Effector memory CD4-positive, alpha-beta T cell (primary cell): ENCODE data around the gene PDS5B.
A peak's percentile ranks its signal among the peaks of the same experiment; 100 is the strongest.

ENCODE experiments used
- DNase-seq, 3 donors: peaks; one replicate each; pipeline ENCODE4 v3.0.0-alpha.2; 2020
- H3K27ac ChIP-seq: 2 replicates; pipeline ENCODE4 v1.7.0; 2013; ENCODE audit warnings: mild to moderate bottlenecking, low read length, moderate library complexity; ENCODE audit not compliant: insufficient read depth, poor library complexity, severe bottlenecking
- H3K27me3 ChIP-seq: replicated peaks from 2 replicates; pipeline ENCODE4 v1.7.0; 2013; ENCODE audit warnings: mild to moderate bottlenecking, low read length; ENCODE audit not compliant: insufficient read depth, control insufficient read depth, poor library complexity, severe bottlenecking
- H3K36me3 ChIP-seq: 2 replicates; pipeline ENCODE4 v1.7.0; 2013; ENCODE audit warnings: mild to moderate bottlenecking, low read length, moderate library complexity; ENCODE audit not compliant: control insufficient read depth, insufficient read depth
- H3K4me1 ChIP-seq: 2 replicates; pipeline ENCODE4 v1.7.0; 2013; ENCODE audit warnings: low read length, mild to moderate bottlenecking; ENCODE audit not compliant: control insufficient read depth, insufficient read depth, poor library complexity, severe bottlenecking
- H3K4me3 ChIP-seq: 2 replicates; pipeline ENCODE4 v1.7.0; 2013; ENCODE audit warnings: low read length, low read depth, mild to moderate bottlenecking; ENCODE audit not compliant: insufficient read depth, poor library complexity, severe bottlenecking
- H3K9me3 ChIP-seq: 2 replicates; pipeline ENCODE4 v1.7.0; 2013; ENCODE audit warnings: mild to moderate bottlenecking, low read length, moderate library complexity; ENCODE audit not compliant: control insufficient read depth

Gene PDS5B

DNA sequence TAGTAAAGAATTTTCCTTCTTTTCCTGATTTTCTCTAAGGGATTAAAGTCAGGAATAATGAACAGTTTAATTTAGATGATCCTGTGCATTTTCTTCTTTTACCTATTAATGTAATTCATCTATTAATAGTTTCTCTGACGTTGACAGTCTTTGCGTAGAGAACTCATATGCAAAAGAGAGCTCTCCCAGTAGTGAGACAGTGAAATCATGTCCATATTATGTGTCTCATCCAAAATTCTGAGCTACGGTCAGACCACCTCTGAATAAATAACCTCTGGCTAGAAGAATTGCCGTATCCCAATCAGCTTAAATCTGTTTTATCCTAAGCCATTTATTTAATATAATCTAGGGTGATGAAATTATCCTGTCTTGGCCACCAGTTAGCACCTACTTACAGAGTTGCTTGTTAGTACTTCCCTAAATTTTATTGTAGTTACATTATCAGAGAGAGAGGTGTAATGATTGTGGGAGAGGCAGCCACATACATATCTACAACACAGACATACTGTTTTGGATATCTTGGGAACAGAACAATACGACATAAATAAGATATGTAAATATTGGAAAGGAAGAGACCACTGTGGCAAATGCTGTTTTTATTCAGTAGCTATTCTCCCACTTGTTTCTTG is 30.7 kb downstream of the PDS5B start:
- DNase-seq: no peak
- H3K9me3 ChIP-seq: no peaks in the 10 kb centered on the region
- no peak overlapping the region for H3K4me3 ChIP-seq
- H3K36me3 ChIP-seq: no peaks in the 10 kb centered on the region
- no peak overlapping the region for H3K27ac ChIP-seq
- H3K27me3 ChIP-seq: no peaks in the 10 kb centered on the region
- H3K4me1 ChIP-seq: no peaks in the 10 kb centered on the region

DNA sequence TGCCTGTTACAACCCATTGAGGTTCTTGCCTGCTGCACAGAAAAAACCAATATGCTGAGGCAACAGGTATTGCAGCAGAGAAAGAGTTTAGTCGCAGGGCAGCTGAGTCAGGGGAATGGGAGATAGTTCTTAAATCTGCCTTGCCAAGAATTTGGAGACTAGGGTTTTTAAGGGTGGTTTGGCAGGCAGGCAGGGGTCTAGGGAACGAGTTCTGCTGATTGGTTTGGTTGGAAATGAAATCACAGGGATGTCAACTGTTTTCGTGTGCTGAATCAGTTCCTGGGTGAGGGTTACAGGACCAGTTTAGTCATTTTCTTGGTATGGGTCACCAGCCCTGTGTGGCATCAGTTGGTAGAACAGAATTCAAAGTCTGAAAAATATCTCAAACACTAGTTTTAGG is 36.6 kb downstream of the PDS5B start:
- DNase-seq: no peak
- H3K4me1 ChIP-seq: no peaks in the 10 kb centered on the region
- no peak overlapping the region for H3K27ac ChIP-seq
- H3K36me3 ChIP-seq: peaks cover 4% of the 10 kb centered on the region
- no peaks in the 10 kb centered on the region for H3K27me3 ChIP-seq
- no peaks in the 10 kb centered on the region for H3K9me3 ChIP-seq
- H3K4me3 ChIP-seq: no peak overlapping the region

DNA sequence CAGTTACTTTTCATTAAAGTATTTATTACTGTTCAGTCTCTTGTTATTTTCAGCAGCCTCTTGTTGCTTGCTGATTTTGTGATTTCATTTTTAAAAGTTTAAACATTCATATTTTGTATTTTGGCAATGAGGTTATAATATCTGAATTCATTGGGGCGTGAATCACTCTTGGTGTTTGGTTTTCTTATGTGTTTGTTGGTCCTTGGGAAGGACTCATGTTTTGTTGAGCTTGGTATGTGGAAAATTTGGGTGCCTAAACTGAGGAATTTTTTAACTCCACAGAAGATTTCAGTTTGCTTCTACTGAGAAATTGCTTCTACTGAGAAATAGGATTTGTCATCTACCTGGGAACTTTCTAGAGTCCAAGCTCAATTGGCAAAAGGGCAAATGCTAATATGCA is 38.2 kb downstream of the PDS5B start:
- Histone ChIP-seq H3K4me1 (no peaks in the 10 kb centered on the region), H3K27me3 (no peaks in the 10 kb centered on the region)

DNA sequence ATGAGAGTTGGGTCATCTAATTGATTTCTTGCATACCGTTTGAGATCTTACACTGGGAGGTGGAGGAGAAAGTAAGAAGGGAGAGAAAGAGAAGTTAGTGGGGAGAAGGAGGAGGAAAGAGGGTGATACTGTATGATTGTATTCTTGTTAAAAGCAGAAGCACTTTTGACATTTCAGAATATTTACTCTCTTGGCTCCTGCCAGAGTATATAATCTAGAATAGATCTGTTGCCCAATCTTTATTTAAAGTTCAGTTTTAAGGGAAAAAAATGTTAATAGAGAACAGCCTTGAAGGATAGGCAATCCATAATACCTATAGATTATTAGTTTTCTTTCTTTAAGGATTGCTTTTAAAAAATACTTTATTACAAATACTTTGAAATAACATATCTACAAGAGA is 41.5 kb downstream of the PDS5B start:
- Histone ChIP-seq H3K9me3 (no peaks in the 10 kb centered on the region), H3K27ac (no peak overlapping the region), H3K27me3 (no peaks in the 10 kb centered on the region), H3K4me1 (no peaks in the 10 kb centered on the region), H3K36me3 (peaks cover 2% of the 10 kb centered on the region), H3K4me3 (no peak overlapping the region)
- DNase-seq: no peak

More for the DNA sequence above, 38.2 kb downstream of the PDS5B start:
- DNase-seq: no peak
- no peaks in the 10 kb centered on the region for H3K9me3 ChIP-seq
- peaks cover 4% of the 10 kb centered on the region for H3K36me3 ChIP-seq
- no peak overlapping the region for H3K4me3 ChIP-seq
- no peak overlapping the region for H3K27ac ChIP-seq

DNA sequence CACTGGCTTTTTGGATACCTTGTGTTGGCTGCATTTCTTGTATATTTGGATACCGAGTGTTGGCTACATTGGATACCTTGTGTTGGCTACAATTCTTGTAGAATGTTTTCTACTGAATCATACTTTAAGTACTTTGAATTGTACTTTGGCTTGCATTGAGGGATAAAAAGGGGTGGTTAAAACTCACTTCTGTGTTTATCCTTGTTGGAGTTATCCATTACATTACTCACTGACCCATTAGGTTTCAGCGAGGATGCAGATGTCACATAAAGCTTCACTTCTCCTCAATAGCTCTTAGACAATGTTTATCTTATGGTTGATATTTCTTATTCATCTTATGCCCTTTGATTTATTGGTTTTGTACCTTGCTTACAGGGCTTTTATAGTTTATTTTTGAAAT is 43.1 kb downstream of the PDS5B start:
- no peaks in the 10 kb centered on the region for H3K27me3 ChIP-seq
- H3K9me3 ChIP-seq: no peaks in the 10 kb centered on the region
- no peak overlapping the region for H3K4me3 ChIP-seq
- H3K27ac ChIP-seq: no peak overlapping the region
- H3K36me3 ChIP-seq: no peaks in the 10 kb centered on the region
- no peak for DNase-seq
- no peaks in the 10 kb centered on the region for H3K4me1 ChIP-seq

DNA sequence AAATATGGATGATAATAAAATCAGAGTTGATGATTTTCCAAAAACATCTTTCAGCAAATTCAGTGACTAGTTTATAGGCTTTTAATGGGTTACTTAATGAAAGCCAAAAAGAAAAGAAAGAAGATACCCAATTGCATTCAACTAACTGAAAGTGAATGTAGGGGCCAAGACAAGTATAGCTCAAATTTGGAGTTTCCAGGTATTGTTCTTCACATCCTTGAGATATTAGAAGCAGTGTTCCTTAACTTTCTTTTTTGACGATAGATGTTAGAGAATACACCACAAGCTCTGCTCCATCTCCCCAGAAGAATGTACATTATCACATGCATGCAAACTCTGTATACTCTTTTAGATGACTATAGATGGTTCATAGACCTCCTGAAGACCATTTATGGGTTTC is 43.6 kb downstream of the PDS5B start:
- no peak for DNase-seq
- no peaks in the 10 kb centered on the region for H3K27me3 ChIP-seq

DNA sequence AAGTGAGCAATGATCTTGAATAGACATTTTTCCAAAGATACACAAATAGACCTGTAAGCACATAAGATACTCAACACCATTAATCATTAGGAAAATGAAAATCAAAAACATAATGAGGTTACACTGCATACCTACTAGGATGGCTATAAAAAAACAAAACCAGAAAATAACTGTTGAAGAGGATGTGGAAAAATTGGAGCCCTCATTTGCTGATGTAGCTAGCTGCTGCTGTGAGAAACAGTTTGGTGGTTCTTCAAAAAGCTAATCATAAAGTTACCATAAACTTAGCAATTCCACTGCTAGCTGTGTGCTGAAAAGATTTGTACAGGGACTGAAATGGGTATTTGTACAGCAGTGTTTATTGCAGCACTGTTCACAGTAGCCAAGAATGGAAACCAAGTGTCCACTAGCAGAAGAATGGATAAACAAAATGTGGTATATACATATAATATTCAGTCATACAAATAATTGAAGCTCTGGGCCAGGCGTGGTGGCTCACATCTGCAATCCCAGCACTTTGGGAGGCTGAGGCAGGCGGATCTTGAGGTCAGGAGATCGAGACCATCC is 46.2 kb downstream of the PDS5B start:
- H3K4me1 ChIP-seq: no peaks in the 10 kb centered on the region
- H3K9me3 ChIP-seq: no peaks in the 10 kb centered on the region
- H3K4me3 ChIP-seq: no peak overlapping the region
- no peak overlapping the region for H3K27ac ChIP-seq
- H3K36me3 ChIP-seq: no peaks in the 10 kb centered on the region
- no peak for DNase-seq
- no peaks in the 10 kb centered on the region for H3K27me3 ChIP-seq

More for the DNA sequence above, 43.6 kb downstream of the PDS5B start:
- H3K27ac ChIP-seq: no peak overlapping the region
- H3K36me3 ChIP-seq: no peaks in the 10 kb centered on the region
- no peaks in the 10 kb centered on the region for H3K9me3 ChIP-seq
- H3K4me1 ChIP-seq: no peaks in the 10 kb centered on the region
- H3K4me3 ChIP-seq: no peak overlapping the region

DNA sequence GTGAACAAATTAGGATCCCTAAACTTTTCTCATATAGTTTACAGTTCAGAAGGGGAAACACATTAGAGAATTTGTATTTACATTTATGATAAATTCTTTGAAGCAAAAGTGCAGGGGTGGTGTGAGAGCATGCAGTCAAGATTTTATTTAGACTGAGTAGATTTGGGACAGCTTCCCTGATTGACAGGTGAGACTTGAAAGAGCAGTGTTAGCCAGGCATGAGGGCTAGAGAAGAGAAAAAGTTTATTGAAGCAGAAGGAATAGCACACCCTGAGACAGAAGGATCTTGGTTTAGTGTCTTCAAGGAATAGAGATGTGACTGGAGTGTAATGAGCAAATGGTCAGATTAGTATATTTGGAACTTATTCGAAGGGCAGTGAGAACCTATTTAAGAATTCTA is 50.5 kb downstream of the PDS5B start:
- H3K4me3 ChIP-seq: no peak overlapping the region
- no peak for DNase-seq
- H3K27me3 ChIP-seq: no peaks in the 10 kb centered on the region
- no peaks in the 10 kb centered on the region for H3K4me1 ChIP-seq
- no peaks in the 10 kb centered on the region for H3K36me3 ChIP-seq
- H3K9me3 ChIP-seq: no peaks in the 10 kb centered on the region
- no peak overlapping the region for H3K27ac ChIP-seq

DNA sequence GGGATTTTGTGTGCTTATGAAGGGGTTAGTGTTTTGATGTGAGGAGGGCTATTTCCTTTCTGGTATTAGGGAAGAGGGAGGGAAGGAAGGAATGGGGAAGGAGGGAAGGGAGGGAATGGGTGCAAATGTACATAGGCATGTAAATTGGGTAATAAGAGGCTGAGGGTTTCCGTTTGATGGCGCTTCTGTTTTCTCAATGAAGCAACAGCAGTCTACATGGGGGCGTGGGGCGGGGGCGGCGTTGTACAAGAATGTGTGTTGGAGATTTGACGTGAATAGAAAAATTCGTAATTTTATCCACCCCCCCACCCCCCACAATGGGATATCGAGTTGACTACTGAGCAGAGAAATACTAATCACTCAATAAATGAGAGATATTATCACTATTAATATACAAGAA is 52.5 kb downstream of the PDS5B start:
- Histone ChIP-seq H3K4me3 (no peak overlapping the region), H3K27me3 (no peaks in the 10 kb centered on the region), H3K27ac (no peak overlapping the region), H3K9me3 (no peaks in the 10 kb centered on the region), H3K4me1 (no peaks in the 10 kb centered on the region), H3K36me3 (no peaks in the 10 kb centered on the region)
- no peak for DNase-seq

DNA sequence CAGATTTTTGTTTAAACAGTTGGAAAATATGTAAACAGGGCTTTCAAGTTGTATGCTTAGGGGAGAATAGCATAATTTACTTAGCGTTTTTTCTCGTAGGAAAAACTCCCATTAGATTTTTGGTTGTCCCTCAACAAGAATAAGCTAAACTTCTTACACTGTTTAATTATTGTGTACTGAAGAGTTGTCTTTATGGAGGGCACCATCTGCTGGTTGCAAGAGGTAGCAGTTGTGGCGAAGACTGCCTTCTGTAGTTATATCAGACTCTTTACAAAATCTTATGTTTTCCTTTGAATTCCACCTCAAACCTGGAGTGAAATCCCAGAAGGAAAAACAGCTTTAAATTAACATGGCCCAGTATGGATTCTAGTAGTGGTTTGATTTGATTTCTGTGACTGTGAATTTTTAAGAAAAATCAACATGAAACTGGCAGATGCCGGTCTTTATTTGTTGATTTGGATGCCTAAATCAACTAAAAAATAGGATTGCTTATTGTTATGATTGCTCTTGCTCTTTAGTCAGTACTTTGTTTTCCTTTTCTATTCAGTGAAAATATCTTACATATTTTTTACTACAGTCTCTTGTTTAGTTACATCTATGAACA is 53.4 kb downstream of the PDS5B start:
- H3K4me1 ChIP-seq: no peaks in the 10 kb centered on the region
- no peaks in the 10 kb centered on the region for H3K9me3 ChIP-seq
- no peak overlapping the region for H3K4me3 ChIP-seq
- DNase-seq: peak; percentile 20 to 31 (median 29)
- no peaks in the 10 kb centered on the region for H3K36me3 ChIP-seq
- H3K27ac ChIP-seq: no peak overlapping the region
- no peaks in the 10 kb centered on the region for H3K27me3 ChIP-seq
